ENCODE data around the gene B9D1.

The B9D1 gene

DNA sequence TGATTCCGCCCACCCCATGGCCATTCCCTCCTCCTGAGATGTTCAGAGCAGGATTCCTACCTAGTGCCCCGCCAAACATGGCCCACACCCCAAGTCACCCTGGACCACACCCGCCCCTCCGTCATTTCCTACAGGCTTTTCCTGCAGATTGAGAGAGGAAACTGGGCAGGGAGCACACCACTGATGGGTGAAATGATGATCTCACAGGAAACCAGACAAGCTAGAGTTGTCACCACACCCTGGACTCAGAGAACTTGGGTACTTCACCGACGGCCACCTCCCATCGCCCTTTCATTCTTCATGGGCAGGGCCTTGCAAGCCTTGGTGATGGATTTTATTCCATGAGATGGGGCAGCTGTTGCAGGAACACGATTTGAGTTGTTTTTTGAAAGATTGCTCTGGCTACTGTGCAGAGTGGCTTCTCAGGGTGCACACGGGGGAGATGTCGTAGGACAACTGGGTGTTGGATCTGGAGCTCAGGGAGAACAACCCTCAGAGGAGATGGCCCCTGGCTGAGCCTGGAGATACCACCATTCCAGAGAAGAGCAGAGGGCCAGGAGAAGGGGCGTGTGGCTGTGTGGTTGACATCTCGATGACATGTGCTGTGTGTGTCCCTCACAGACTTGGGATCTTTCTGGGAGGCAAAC is 7.4 kb upstream of the B9D1 start:
- TF ChIP-seq, protein P1, sequence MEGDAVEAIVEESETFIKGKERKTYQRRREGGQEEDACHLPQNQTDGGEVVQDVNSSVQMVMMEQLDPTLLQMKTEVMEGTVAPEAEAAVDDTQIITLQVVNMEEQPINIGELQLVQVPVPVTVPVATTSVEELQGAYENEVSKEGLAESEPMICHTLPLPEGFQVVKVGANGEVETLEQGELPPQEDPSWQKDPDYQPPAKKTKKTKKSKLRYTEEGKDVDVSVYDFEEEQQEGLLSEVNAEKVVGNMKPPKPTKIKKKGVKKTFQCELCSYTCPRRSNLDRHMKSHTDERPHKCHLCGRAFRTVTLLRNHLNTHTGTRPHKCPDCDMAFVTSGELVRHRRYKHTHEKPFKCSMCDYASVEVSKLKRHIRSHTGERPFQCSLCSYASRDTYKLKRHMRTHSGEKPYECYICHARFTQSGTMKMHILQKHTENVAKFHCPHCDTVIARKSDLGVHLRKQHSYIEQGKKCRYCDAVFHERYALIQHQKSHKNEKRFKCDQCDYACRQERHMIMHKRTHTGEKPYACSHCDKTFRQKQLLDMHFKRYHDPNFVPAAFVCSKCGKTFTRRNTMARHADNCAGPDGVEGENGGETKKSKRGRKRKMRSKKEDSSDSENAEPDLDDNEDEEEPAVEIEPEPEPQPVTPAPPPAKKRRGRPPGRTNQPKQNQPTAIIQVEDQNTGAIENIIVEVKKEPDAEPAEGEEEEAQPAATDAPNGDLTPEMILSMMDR (IDR thresholded peaks at IDR 0.05; ENCODE audit: insufficient read depth, low read depth, low read length, missing control alignments), result no peak
- H3K4me3 ChIP-seq (ENCODE audit: low read depth, low read length), result no peak overlapping the region
- peak; percentile 45 for DNase-seq (ENCODE audit: low read depth)

- no peak overlapping the region for H3K4me3 ChIP-seq (ENCODE audit: low read depth, low read length)
- TF ChIP-seq, protein P1 (IDR thresholded peaks at IDR 0.05; ENCODE audit: insufficient read depth, low read depth, low read length, missing control alignments), result no peak
- no peak for DNase-seq (ENCODE audit: low read depth)
These were observed 6.7 kb upstream of the B9D1 start for GRCh38 chr17:19369107-19369778.

DNA sequence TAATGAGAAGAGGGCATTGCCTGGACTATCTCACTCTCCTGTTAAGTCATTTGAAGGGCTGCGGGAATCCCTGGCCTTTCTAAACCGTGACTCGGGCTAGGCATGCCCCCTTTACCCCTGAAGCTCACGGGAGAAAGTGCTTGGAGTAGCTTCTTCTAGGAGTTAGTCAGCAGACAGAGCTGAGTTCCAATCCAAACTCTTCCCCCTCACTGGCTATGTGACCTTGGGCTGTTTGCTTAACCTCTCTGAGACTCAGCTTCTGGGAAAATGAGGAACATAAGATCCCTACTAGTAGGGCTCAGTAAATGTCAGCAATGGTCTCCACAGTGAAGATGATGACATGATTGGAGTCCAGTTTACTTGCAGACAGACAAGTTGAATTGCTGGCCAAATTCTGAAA is 5.7 kb upstream of the B9D1 start:
- DNase-seq (ENCODE audit: low read depth), result no peak
- TF ChIP-seq, protein P1 (IDR thresholded peaks at IDR 0.05; ENCODE audit: insufficient read depth, low read depth, low read length, missing control alignments), result no peak
- no peak overlapping the region for H3K4me3 ChIP-seq (ENCODE audit: low read depth, low read length)

GRCh38 chr17:19366637-19366972 is 4.1 kb upstream of the B9D1 start:
- H3K4me3 ChIP-seq (ENCODE audit: low read depth, low read length), result no peak overlapping the region
- TF ChIP-seq, protein P1 (IDR thresholded peaks at IDR 0.05; ENCODE audit: insufficient read depth, low read depth, low read length, missing control alignments), result no peak
- DNase-seq (ENCODE audit: low read depth), result no peak

GRCh38 chr17:19365833-19366636 is 3.5 kb upstream of the B9D1 start:
- no peak overlapping the region for H3K4me3 ChIP-seq (ENCODE audit: low read depth, low read length)
- TF ChIP-seq, protein P1 (IDR thresholded peaks at IDR 0.05; ENCODE audit: insufficient read depth, low read depth, low read length, missing control alignments), result no peak
- no peak for DNase-seq (ENCODE audit: low read depth)

DNA sequence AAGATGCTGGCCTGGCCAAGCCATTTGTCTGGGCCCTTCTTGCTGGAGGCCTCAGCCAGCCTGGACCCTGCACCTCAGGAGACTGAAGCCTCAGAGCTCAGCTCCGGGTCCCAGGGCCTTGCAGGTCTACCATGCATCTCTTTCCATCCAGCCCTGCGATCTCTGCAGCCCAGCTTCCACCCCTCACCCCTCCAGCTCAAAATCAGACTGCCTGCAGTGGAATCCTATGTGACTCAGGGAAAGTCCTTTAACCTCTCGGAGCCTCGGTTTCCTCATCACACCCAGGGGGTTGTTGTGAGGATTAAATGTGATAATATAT is 2.9 kb upstream of the B9D1 start:
- no peak for DNase-seq (ENCODE audit: low read depth)
- no peak overlapping the region for H3K4me3 ChIP-seq (ENCODE audit: low read depth, low read length)
- TF ChIP-seq, protein P1 (IDR thresholded peaks at IDR 0.05; ENCODE audit: insufficient read depth, low read depth, low read length, missing control alignments), result no peak
